Stimulated activated CD4-positive, alpha-beta T cell treated with anti-CD3 and anti-CD28 coated beads, TNF-alpha, amount 100 ng/mL, for 24 hours (primary cell): ENCODE results near the gene MACROD2.

Source experiments
- DNase-seq, 3 experiments: peaks; one replicate each; pipeline ENCODE4 v3.0.0-alpha.2; 2020; ENCODE audit warnings: low read depth in 3 of 3

Gene MACROD2

DNA sequence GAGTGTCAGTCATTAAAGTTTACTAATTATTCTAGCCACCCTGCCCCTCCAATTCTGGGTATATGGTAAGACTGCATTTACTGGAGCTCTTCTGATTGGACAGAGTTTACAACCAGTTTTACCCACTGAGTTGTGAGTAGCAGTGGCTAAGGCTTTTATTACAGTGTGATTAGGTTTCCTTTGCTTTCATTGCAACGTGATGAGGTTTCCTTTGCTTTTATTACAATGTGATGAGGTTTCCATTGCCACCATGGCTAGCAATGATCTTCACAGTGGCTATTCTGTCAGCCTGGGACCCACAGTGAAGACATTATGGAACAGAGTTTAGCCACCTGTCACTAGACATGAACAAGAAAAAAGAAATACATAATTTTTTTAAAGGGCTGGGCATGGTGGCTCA is 1052.3 kb downstream of the MACROD2 start:
- no peak for DNase-seq

DNA sequence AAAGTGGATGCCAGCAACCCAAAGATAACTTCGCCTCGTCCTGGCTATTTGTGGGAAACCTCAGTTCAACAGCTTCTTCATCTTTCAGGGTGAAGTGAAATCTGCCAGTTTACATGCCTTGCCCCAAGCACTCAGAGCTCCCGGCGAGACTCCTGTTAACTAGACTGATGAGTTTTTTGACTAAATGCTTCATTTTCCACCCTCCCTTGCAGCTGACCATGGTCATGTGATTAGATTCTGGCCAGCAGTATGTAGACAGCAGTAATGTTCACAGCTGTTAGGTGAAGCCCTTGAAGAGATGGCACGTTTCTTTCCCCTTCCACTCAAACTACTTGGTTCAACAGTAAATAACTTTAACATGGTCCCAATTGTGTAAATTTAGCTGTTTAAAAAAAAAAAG is 1060.9 kb downstream of the MACROD2 start:
- no peak for DNase-seq

DNA sequence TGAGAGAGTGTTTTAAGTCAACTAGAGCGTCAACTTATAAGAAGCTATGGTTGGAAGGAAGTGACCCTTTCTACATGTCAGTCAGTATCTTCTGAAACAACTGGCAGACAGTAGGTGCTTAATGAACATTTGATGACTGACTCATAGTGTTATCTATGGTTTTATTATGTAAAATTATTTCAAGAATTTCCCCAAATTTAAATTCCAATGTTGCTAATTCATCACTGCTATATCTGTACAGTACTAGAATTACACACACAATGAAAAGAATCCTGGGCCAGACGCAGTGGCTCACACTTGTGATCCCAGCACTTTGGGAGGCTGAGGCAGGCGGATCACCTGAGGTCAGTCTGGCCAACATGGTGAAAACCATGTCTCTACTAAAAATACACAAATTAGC is 1063.5 kb downstream of the MACROD2 start:
- no peak for DNase-seq

DNA sequence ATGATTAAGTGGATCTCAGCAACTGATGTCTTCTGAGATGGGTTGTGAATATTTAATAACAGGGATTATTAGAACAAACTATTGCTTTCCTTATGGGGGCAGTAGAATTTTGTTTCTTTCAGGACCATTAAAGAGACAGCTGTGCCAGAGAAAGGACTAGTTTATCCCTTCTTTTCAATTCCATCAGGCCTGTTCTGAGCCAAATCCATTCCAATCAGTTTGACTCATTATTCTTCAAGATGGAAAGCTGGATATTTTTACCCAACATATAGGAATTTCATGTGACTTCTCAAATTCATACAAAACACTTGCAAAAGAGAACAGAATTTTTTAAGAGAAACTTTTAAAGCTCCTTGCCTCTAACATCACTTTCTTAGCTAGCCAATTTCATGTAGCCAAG is 1064.1 kb downstream of the MACROD2 start:
- DNase-seq: no peak

DNA sequence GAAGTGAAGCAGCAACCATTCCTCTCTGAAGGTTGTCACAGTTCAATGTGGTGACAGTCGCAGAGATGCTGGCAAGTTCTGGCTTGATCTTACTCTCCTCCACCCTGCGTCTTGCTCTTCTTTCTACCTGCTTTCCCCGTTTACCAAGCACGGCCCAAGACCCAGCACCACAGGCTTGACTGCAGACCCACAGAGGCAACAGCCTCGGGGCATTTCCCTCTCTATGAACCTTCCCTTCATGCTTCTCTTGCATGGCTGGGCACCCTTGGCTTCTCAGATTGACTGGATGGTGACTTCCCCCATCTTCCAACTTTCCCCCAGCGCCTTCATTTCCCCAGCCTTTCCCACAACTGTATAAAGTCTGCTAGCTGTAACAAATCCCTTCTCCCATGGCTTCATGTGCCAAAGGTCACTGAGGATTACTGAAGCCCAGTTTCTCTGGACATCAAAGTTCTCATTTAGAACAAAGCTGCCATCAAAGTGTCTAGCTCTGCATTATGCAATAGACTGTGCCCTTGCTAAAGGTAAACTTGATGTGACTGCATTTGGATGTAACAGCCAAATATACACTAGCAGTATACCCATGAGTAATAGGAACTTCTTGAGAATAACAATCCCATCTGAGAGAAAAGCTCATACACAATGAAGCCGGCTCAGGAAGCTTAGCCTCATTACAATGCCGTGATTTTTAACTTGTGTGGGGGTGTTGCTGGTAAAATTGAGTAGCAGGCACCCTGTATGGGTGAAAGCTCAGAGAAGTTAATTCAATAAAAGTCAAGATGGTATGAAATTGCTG is 1065.1 kb downstream of the MACROD2 start:
- DNase-seq: no peak

DNA sequence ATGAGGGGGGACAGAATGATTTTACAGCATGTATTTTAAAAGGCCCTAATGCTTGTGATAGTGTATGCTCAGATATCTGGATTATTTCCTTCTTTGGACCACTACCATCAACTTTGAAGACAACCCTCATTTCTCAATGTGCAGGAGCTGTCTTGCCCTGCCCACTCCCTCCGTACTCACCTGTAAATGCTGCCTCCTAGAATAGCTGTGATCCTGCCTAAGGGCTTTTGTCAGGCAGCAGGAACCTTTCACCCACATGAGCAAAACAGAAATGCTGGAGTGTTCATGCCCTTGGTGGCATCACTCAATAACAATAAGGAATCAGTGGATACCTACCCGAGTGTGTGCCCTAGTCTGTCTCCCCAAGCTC is 1065.7 kb downstream of the MACROD2 start:
- DNase-seq: no peak

DNA sequence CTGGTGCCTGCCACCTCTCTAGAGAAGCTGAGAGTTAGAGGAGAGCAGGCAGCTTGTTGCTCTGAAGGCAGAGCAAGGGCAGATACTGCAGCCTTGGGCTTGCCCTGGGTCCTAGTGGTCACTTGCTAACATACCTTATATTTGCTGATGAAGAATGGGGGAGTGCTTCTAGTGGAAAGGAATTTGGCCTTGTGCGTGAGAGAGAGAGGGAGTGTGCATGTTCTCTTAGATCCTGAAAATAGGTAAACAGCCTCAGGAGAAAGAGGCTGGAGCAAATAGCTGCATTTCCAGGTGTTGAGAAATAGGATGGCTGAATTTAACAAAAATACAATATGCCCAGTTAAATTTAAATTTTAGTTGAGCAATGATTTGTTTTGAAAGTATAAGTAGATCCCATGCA is 1066.6 kb downstream of the MACROD2 start:
- no peak for DNase-seq

DNA sequence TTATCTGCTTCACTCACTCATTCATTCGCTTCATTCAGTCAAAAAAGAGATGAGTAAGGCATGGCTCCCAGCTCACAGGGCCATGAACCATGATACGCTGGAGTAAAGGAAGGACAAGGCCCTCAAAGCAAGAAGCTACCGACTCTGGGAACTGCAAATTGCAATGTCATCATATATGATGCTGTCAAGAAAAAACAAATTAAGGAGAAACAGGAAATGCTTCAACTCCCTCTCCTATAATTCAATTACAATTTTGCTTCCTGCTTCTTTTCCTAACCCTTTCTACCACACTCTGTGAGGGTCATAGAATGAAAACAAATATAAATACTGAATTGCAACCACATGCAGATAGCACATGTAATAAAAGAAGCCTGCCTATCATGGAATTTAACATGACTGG is 1067.8 kb downstream of the MACROD2 start:
- no peak for DNase-seq

DNA sequence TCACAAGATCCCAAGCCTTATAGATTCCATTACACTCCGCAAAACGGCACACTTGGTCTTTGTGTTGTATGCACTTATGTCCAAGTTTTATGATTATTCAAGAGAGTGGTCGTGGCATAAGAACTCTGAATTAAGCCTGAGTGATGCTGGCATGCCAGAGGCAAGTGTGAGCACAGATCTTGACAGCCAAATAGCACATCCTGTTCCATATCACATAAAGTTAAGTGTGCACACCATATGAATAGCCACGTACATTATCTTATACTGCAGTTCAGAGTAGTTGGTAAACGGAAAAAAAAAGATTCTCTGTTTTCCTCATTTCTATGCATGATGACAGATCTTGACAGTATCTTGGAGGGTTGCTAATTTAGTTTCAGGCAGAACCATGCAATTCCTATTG is 1069.4 kb downstream of the MACROD2 start:
- no peak for DNase-seq

DNA sequence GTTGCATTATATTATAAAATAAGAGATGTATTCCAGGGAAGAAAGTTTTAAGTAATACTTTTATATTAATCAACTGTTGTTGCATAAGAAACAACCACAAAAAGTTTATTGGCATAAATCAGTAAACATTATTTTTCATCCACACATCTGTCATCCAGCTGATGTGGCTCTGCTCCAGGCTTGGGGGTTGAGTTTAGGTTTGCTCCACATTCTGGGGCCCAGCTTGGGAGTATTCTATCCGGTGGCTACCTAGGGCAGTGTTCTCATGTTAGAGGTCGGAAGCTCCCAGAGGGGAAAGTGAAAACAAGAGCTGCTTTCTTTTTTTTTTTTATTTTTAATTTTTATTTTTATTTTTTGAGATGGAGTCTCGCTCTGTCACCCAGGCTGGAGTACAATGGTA is 1070.5 kb downstream of the MACROD2 start:
- no peak for DNase-seq

DNA sequence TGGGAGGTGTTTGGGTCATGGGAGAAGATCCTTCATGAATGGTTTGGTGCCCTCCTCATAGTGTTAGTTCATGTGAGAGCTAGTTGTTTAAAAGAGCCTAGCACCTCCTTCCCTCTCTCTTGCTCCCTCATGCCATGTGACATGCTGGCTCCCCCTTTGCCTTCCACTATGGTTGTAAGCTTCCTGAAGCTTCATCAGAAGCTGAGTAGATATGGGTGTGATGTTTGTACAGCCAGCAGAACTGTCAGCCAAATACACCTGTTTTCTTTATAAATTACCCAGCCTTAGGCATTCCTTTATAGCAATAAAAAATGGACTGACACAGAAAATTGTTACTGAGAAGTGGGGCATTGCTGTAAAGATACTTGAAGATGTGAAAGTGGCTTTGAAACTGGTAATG is 1073.2 kb downstream of the MACROD2 start:
- no peak for DNase-seq

DNA sequence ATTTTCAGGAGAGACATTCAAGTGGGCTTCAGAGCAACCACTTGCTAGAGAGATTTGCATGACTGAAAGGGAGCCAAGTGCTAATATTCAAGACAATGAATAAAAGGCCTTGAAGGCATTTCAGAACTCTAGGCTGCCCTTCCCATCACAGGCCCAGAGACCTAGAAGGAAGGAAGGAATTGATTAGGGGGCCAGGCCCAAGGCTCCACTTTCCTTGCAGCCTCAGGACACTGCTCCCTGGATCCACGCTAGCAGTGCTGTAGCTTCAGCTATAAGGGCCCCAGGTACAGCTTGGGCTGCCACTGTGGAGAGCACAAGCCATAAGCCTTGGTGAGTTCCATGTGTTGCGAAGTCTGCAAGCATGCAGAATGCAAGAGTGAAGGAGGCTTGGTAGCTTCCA is 1074.0 kb downstream of the MACROD2 start:
- DNase-seq: no peak

DNA sequence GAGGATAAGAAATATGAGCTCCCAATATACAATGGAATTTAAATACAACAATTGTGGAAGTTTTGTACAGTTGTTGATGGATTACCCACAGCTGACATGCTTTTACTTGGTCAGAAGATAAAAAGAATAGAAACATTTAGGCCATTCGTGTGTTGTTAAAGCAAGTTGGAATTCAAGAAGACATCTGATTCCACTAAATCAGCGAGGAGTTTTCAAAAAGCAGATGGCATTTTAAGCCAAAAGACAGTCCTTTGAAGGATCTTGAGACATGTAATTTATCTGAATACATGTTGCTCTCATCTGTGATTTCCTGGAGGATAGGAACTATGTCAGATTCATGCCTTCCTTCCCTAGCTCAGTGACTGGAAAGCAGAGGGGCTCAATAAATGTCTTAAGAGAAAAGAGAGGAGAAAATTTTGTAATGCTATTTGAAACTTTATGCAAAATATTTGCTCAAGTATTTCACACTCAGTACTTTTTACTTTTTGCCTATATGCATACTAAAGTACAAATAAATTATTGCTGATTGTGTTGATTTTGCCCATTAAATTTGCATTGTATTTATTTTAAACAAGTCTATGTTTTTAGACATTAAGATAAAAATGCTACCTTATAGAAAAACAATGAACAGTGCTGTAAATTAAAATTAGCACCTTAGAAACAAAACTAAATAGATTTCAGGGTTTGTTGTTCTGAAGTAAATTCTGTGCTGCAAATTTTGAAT is 1075.9 kb downstream of the MACROD2 start:
- DNase-seq: no peak

DNA sequence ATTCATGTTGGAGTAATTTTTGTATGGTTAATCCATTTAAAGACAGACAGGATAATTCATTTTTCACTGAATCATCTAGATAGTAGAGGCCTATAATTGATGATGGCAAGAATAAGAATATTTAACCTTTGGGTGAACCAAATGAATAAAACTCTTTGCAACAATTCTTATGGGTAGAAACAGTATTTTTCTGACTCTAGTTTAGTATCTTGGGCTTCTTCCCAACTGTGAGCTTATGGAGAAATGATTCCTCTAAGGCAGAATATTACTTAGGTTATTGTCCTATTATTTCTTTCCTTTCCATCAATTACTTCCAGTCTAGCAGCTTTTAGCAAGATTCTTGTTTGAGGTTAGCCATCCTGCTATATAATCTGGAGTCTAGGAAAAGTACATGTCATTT is 1077.0 kb downstream of the MACROD2 start:
- DNase-seq: no peak

DNA sequence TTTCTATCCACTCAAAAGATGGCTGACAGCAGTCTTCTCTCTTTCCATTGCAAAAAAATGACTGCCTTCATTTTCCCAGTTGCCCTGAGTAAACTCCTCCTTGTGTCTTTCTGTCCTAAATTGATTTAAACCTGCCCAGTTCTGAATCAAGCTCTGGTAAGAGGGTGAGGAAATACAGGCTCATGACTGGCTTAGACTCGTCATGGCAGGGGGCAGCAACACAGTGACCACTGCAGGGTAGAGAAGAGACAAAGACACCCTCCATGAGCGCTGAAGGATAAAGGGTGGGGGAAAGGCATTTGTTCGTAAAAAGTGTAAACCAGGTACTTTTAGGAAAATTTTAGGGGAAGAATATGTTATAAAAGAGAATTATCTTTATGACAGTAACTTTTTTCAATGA is 1080.3 kb downstream of the MACROD2 start:
- no peak for DNase-seq

DNA sequence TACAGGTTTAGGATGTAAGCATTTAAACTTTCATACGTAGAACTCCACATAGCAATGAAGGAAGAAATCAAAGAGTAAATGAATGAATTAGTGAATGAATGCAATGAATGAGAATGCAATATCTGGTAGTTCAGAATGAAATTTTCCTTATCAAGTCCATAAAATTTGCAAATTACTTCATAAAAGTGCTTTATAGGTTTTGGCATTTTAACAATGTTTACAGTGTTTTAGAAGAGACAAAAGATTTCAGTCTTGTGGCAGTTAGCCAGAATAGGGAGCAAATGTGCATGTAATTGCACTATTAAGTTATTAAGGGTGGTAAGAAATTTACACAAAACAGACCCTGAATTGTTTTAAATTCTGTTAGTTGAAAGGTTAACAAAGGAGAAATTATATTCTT is 1081.5 kb downstream of the MACROD2 start:
- no peak for DNase-seq

DNA sequence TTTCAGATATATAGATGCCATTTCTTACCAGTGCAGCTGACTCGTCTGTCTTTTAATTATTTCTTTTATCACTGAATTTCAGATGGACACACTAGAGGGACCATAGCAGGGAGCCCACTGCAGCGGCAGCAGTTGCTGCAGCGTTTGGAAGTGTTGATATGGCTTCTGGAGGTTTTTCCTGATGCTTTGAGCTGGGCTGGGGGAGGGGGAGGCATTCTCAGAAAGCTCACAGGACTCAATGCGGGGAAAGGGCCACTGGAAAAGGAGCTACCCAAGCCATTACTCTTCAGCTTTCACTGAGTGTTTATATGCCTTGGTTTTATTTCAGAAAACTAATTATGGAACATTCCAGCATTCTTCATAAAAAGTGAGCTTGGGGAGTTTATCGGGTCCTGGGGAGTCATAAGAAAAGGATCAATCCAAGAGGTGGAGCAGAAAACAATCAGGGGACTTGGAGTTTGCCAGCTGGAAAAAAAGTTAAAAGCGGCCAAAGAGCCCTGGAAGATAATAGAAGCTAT is 1082.5 kb downstream of the MACROD2 start:
- no peak for DNase-seq

DNA sequence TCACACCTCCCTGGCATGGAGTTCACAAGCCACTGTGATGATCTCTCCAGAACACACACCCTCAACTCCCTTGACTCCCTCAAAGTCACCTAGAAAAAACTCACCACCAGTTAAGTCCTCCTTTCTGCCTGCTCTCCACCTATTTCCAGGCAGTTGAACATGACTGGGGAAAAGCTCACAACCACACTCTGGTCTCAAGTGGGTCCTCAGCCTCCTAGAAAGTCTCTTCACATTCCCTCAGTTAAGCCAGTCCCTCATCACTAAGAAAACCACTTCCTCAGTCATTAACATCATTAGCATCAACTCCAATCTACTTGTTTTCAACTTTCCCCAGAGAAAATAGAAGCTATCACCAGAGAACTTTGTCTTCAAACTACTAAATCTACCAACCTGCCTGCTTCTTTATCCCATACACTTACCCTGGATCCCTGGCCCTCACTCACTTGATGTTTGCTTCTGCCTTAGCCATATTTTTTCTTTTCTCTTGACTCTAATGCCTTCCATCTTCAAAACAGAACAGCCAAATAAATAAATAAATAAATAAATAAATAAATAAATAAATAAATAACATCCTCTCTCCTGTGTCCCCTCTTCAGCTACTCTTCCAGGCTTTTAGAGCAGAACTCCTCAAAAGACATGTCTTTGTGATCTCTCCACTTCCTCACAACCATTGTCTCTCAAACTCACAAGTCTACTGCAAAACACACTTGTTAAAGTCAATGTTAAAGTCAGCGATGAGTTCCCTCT is 1084.5 kb downstream of the MACROD2 start:
- no peak for DNase-seq

DNA sequence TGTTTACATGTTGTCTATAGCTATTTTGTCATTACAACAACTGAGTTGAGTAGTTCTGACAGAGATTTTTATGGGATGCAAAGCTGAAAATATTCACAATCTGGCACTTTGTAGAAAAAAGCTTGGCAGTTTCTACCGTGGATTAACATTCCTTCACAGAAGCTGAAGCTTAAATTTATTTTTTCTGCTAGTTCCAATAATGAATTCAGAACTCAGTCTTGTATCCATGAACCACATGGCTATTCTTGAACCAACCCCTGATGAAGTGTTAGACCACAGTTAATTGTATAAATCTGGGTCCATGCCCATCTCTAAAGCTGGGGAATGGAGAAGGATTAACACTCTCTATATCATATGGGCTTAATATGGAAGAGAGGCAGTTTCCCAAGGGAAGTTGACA is 1085.9 kb downstream of the MACROD2 start:
- no peak for DNase-seq

DNA sequence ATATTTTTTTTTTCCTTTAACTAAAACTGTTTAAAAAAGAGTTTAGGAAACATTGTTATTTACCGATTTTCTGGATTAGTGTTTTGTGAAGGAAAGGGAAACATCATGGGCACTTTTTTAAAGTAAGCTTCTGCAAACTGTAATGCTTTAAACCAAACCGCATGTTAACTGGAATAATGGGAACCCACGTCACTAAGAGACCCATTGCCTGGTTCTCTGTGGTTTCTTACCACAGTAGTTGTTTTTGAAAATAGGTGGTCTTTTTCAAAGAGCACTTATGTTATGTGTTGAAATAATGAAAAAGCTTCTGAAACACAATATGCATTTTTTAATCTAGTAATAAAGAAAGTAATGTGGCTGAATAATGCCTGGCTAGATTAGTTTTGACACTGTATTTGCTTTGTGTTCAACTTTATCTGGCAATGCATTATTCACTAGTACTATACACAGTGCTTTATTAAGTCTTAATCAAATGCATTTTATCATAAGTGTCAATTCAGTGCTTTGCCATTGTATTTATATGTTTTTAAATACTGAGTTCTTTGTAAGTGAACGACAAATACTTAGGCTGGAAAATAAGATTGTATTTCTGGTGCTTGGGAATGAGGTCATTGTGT is 1096.2 kb downstream of the MACROD2 start:
- DNase-seq: no peak

DNA sequence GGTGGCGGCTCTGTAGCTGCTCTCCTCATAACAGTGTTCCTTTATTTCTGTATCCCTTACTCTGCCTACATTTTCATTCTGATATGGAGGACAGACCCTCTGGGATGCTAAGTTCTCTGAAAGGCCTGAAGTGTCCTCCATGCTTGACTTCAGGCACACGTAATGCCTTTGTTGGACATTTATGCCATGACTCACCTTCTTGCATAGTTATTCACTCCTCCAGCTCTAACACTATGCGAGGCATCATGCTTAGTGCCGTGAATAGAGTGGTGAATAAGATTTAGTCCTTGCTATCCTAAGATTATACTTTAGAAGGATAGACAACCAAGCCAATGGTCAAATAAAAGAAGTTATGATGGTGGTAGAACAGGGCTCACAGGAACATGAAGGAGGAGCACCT is 1103.0 kb downstream of the MACROD2 start:
- no peak for DNase-seq

DNA sequence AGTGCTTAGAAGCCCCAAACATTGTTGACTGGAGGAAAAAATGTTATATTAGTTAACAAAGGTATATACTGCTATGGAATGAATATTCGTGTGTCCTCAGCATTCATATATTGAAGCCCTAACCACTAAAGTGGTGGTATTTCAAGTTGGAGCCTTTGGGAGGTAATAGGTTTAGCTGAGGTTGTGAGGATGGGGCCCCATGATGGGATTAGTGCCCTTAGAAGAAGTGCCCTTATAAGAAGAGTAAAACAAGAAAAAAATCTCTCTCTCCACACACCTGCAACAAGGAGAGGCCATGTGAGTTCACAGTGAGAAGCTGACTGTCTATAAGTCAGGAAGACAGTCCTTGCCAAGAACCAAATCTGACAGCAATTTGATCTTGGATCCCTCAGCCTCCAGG is 1103.8 kb downstream of the MACROD2 start:
- no peak for DNase-seq
